ENCODE measurements around the gene LAMA2.

DNA sequence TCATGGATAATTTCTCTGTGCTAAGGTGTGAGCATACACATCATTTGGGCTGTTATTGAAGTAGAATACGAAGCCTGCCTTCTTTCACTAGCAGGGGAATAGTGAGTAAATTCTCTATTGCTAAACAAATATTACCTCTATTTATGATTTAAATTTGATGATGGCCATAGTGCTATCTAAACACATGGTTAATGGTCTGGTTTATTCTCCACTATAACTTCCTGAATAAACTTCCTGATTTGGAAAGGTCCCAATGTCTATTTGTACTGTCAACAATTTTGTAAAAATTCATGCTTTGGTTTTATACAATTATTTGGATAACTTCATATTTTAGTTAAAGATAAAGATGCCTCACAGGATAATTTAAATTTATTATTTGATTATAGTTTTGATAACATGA is 426.2 kb downstream of the LAMA2 start:
- TF ChIP-seq, protein P1, sequence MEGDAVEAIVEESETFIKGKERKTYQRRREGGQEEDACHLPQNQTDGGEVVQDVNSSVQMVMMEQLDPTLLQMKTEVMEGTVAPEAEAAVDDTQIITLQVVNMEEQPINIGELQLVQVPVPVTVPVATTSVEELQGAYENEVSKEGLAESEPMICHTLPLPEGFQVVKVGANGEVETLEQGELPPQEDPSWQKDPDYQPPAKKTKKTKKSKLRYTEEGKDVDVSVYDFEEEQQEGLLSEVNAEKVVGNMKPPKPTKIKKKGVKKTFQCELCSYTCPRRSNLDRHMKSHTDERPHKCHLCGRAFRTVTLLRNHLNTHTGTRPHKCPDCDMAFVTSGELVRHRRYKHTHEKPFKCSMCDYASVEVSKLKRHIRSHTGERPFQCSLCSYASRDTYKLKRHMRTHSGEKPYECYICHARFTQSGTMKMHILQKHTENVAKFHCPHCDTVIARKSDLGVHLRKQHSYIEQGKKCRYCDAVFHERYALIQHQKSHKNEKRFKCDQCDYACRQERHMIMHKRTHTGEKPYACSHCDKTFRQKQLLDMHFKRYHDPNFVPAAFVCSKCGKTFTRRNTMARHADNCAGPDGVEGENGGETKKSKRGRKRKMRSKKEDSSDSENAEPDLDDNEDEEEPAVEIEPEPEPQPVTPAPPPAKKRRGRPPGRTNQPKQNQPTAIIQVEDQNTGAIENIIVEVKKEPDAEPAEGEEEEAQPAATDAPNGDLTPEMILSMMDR (IDR thresholded peaks at IDR 0.05): no peak
- TF ChIP-seq POLR2AphosphoS5 (IDR thresholded peaks at IDR 0.05) (no peak), POLR2A (IDR thresholded peaks at IDR 0.05) (no peak), EP300 (IDR thresholded peaks at IDR 0.05) (no peak)

Data from sigmoid colon (tissue), 4 donors.